NCI-H1930 (cell line): ENCODE results near the gene SSNA1.

ENCODE experiments used
- DNase-seq, 2 experiments: peaks; one replicate each; lab custom pipeline; 2025; lab: John Stamatoyannopoulos, UW

SSNA1 gene

DNA sequence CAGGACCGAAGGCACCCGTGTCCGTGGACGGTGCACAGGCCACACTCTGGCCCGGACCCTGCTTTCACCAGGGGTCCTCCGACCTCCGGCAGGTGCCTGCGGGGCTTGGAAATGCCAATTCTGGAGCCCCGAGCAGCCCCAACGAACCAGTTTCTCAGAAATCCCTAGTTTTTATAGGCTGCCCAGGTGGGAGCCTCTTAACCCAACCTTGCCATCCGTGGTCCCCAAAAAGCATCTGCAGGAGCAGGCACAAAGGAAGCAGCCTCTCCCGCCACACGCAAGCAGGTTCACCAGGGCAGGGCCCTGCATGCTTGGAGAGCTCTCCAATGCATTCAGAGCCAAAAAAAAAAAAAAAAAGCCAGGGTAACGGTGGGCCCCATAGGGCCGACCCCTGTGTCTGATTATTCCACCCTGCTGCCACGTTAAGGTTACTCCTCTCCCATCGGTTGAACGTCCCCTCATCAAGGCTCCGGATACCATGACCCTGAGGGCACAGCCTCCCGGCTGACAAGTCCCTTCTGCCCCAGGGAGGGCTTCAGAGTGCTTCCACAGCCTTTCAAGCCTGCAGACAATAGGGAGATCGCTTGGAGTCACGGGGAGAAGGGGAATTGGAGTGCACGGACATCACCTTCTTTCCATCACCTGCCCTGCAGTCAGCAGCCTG is 12.9 kb downstream of the SSNA1 start:
- no peak for DNase-seq

DNA sequence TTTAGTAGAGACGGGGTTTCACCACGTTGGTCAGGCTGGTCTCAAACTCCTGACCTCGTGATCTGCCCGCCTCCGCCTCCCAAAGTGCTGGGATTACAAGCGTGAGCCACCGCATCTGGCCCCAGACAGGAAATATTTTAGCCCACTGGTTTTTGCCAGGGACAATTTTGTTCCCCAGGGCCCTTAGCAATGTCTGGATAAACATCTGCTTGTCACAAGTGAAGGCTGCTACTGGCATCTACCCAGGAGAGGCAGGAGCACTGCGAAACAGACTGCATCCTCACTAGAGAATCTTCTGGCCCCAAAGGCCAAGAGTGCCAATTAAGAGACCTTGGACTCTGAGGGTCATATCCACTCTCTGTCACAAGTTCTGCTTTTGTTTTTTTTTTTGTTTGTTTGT is 14.5 kb downstream of the SSNA1 start:
- DNase-seq = no peak

GRCh38 chr9:137204731-137205125 is 16.3 kb downstream of the SSNA1 start:
- no peak for DNase-seq

DNA sequence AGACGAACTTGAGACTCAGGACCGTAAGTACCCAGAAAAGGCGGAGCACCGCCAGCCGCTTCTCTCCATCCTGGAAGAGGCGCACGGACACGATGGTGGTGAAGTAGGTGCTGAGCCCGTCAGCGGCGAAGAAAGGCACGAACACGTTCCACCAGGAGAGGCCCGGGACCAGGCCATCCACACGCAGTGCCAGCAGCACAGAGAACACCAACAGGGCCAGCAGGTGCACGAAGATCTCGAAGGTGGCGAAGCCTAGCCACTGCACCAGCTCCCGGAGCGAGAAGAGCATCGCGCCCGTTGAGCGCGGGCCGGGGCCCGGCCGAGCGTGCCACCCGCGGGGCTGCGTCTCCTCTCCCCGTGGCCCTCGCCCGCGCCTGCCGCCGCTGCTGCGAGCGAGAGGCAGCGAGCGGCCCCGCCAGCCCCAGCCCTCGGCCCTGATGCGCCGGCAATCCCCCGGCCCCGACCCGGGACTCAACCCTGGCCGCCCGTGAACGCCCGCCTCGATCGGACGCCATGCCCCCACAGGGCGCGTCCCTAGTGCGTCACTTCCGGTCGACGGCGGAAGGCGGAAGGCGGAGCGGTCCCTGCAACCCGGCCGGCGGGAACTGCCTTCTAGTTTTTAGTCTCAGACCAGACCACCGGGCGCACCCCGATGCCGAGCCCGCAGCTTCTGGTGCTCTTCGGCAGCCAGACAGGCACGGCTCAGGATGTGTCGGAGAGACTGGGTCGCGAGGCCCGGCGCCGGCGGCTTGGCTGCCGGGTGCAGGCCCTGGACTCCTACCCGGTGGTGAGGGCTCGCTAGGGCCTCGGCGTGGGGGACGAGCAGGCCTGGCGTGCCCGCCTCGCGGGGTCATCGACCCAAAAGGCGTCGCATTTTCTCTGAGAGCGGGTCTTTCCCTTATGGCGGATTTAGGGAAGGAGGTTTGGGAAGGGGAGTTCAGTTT is 16.9 kb downstream of the SSNA1 start, which contains the start of the genes NDOR1 and TMEM203:
NDOR1 (plus strand) TSS at position 575 of the 944 bp plus-strand sequence; CDS start at position 653, 78 bp downstream.
TMEM203 (minus strand) TSS at position 523 of the 944 bp plus-strand sequence; CDS start at position 289, 234 bp downstream.
- DNase-seq = peak; percentile 70 to 80

- DNase-seq = no peak
Observed at GRCh38 chr9:137206602-137207001, 18.1 kb downstream of the SSNA1 start.

DNA sequence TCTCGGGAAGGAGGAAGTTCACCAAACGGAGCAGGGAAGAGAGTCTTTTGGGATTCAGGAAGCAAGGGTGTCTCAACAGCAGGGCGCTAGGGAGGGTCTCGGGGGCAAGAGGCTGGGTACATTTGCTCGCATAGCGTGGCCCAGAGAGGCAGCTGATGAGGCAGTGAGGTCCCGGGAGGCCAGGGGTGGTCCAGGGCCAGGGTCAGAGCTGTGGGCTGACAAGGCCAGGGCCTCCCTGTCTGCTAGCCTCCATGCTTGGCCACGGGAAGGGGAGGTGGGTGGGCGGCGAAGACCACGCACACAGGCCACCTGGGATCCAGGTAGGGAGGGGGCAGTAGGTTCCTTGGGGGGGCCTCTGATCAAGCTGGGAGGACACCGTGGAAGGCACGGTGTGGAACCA is 23.1 kb downstream of the SSNA1 start:
- DNase-seq = no peak

GRCh38 chr9:137212520-137212919 is 24.0 kb downstream of the SSNA1 start:
- no peak for DNase-seq

- DNase-seq = no peak
Observed at GRCh38 chr9:137213160-137214060, 24.9 kb downstream of the SSNA1 start.

DNA sequence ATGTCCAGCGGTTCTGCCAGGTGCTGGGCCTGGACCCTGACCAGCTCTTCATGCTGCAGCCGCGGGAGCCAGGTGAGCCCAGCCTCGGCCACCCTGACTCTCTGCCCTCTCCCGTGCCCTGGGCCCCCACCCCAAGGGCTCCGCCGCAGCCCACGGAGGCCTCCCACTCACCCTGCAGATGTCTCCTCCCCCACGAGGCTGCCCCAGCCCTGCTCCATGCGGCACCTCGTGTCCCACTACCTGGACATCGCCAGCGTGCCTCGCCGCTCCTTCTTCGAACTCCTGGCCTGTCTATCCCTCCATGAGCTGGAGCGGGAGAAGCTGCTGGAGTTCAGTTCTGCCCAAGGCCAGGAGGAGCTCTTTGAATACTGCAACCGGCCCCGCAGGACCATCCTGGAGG is 26.1 kb downstream of the SSNA1 start:
- DNase-seq = no peak

GRCh38 chr9:137215196-137215986 is 26.9 kb downstream of the SSNA1 start:
- DNase-seq = no peak

GRCh38 chr9:137216188-137216965 is 27.9 kb downstream of the SSNA1 start:
- DNase-seq = no peak

DNA sequence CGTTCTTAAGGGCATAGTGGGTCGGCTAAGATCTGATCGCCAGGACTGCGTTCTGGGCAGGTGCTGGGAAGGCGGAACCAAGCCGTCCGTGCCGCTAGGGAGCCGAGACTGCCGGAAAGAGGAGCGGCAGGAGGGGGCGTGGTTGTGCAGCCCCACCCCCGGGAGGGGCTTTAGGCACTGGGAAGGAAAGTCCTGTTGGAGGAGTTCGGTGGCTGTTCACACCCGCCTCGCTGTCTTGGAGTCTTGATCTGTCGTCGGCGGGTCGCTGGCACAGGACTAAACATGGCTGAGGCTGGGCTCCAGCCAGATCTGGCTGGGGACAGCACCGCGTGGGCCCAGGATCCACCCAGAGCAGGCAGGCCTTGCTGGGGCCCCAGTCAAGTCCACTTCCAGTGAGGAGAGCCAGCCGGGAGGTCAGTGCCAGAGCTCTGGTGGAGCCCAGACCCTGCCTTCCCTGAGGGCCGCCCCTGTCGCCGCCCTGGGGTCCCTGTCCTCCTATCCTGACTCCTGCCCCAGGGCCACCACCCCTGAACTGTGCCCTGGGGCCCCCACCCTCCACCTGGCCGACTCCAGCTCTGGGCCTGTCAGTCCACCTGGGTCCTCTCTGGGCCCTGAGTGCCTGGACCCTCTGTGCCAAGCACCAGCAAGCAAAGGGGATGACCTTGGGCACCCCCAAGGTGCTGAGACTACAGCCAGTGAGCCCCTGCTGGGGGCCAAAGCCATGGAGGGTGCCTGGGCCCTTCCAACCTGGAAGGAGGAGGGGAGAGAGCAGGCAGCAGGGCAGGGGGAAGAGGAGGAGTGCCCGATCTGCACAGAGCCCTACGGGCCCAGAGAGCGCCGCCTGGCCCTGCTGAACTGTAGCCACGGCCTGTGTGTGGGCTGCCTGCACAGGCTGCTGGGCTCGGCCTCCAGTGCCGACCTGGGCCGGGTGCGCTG is 29.1 kb downstream of the SSNA1 start:
- DNase-seq = no peak

DNA sequence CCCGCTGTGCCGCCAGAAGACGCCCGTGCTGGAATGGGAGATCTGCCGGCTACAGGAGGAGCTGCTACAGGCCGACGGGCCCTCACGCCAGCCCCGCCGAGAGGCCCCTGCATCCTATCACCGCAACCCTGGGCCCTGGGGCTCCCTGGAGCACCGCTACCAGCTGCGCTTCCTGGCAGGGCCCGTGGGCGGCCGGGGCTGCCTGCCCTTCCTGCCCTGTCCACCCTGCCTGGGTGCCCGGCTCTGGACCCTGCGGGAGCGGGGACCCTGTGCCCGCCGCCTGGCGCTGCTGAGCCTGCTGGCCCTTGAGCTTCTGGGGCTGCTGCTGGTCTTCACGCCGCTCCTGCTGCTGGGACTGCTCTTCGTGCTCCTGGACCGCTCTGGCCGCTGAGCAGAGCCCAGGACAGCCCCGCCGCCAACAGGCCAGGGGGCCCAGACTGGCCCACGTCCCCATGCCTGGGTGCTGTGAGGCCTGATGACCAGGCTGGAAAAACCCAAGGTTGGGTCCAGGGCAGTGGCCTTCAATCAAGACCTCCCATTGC is 29.8 kb downstream of the SSNA1 start:
- no peak for DNase-seq

GRCh38 chr9:137218754-137219271 is 30.3 kb downstream of the SSNA1 start:
- no peak for DNase-seq

DNA sequence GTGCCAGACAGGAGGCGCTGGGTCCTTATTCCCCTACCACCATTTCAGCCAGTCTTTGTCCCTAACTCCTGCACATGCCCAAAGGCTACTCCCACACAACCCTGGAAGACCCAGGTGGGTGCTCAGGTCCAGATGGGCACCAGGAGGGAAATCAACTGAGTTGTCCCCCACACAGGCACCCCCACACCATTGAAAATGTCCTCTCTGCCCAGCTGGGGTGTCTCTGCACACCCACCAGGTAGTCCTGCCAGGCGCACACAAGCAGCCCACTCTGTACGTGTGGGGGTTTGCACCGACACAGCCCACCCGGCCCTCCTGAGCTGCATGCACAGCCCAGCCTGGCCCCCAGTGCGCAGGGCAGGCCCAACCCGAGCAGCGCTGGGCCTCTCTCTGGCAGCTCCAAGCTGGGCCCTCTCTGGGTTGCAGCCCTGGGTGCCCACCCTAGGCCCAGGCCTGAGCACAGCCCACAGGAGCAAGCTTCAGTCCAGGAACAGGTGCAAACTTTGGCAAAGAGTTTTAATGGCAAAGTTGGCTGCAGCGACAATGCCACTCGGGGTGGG is 31.4 kb downstream of the SSNA1 start:
- DNase-seq = no peak

GRCh38 chr9:137220317-137221094 is 32.0 kb downstream of the SSNA1 start:
- no peak for DNase-seq

GRCh38 chr9:137221095-137221505 is 32.6 kb downstream of the SSNA1 start:
- no peak for DNase-seq
